T-helper 2 cell (primary cell): ENCODE results near the gene GEMIN7.
"Not testable (repeated sequence)": the region's sequence is repeated elsewhere in the genome, so short reads cannot be mapped to it uniquely, and the experiment has no call there.

ENCODE experiments used
- DNase-seq, 5 experiments: peaks; one replicate each; pipeline versions ENCODE4 v3.0.0 to v3.0.0-alpha.2; 2012 to 2022

Gene GEMIN7

DNA sequence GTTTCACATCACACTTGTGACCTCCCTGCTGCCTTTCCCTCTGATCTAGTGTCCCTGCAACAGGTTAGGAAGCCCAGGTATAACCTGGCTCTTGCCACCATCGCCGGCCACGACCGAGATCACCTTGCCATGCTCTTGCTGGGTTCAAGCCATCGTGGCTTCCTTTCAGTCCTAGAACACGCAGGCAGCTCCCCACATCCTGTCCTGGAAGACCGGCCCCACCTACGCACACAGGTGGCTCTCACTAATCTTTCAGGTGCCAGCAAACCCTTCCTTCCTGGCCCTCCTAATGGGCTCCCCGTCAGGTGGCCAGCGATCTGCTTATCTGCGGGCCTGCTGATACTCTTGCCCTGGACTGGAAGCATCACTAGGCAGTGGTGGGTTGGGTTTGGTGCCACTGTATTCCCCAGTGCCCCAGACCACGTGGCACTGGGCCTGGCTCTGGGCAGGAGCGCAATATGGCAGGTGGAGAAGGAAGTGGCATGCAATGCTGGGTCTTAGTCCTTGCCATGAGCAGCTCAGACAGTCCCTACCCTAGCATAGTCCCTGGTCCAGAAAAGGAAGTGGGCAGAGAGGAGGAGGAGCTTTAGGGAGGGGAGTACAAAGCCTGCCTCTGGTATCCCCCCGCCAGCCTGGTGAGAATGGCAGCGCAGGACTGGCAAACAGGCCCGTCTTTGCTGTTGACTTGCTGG is 25.7 kb downstream of the GEMIN7 start:
- DNase-seq = no peak

DNA sequence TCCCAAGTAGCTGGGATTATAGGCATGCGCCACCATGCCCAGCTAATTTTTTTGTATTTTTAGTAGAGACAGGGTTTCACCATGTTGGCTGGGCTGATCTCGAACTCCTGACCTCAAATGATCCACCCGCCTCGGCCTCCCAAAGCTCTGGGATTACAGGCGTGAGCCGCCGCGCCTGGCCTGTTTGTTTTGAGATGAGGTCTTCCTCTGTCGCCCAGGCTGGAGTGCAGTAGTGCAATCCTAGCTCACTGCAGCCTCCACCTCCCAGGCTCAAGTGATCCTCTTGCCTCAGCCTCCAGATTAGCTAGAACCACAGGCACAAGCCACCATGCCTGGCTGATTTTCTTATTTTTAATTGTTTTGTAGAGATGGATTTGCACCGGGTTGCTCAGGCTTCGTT is 27.3 kb downstream of the GEMIN7 start:
- DNase-seq = not testable (repeated sequence)

DNA sequence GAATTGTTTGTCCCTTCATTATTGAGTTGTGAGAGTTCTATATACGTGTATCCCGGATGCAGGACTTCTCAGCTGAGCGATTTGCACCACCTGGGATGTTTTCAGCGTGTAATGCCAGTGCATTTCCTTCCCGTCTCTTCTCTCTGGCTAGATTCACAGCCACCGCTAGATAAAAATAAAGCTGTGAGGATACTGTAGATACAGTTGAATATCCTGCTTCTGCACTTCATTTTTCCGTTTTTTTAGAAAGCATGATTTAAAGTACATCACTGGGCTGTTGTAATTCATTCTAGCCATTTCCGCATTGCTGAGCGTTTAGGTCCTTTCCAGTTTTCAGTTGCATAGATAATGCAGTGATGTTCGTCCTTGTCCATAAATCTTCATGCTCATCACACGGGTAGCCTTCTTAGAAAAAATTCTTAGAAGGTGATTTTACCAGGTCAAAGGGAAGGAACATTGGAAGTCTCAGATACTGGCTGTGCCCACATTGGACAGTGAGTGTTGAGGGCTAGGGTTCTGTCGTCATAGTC is 28.6 kb downstream of the GEMIN7 start:
- DNase-seq = no peak

DNA sequence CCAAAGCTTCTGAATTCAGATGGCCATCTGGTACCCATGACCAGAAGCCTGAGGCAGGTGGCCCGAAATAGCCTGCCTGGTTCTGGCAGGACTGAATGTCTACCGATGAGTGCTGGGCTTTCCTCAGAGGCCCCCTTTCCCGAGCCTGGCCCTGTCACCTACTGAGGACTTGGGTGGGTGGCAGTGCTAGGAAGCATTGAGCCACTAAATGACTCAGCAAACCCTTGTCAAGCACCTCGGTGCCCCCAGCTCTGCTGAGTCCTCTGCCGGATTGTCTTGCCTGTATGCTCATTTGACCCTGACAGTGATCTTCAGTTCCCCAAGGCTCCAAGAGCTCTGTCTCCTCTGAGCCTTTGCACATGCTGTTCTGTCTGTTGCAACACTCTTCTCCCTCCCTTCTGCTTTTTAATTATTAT is 31.8 kb downstream of the GEMIN7 start:
- DNase-seq = no peak

DNA sequence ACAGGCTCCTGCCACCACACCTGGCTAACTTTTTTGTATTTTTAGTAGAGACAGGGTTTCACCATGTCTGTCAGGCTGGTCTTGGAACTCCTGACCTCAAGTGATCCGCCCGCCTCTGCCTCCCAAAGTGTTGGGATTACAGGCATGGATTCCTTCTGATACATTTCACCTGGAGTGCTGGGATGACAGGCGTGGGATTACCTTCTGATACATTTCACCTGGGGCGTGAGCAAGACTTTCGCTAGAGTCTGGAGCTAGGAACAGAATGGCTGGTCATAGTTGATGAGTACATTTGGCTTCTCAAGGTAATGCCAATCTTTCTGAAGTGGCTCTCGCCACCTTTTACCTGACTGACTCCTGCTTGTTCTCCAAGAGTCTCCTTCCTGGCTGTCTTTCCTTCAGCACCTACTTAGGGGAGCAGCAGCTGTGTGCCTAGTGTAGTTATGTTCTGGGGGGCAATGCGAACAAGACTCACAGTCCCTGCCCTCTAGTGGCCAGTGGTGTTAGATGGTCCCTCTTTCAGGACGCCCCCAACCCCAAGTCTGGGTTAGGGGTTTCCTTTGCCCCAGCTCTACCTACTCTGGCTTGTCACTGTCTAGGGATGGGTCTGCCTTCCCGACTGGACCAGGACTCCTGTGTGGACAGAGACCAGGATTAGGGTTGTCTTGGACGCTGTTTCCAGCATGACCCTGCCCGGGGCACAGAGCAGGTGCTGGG is 33.2 kb downstream of the GEMIN7 start:
- no peak for DNase-seq

DNA sequence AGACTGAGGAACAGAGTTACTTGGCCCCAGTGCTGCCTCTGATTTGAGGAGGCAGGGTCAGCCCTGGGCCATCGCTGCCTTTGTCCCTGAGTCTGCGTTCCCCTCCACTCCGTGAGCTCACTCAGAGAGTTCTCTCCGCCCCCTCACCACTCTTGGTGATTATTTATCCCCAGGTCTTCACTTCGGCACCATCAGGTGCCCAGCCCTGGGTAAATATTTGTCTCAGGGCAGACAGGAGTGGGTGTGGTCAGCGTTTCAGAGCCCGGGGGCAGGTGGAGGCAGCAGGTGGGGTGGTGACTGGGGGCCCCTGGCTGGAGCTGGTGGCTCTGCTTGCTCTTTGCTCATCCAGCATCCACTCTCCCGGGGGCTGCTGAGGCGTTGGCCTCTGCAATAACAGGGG is 34.6 kb downstream of the GEMIN7 start:
- no peak for DNase-seq

DNA sequence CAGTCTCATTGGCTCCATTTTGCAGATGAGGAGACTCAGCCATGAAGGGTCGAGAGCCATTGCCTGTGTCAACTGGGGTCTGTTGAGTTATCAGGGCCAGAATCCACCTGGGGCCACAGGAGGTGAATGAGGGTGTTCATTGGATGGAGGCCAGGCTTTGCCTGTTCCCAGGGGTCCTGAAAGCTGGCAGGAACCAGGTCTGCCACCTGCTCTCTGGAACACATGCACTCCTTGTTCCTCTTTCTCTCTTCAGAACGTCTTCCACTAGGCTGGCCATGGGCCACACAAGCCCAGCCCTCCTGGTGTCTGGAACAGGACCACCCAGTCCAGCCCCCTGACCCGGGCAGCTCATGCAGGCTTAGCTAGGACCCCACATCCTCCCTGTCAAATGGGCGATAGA is 35.1 kb downstream of the GEMIN7 start:
- no peak for DNase-seq

DNA sequence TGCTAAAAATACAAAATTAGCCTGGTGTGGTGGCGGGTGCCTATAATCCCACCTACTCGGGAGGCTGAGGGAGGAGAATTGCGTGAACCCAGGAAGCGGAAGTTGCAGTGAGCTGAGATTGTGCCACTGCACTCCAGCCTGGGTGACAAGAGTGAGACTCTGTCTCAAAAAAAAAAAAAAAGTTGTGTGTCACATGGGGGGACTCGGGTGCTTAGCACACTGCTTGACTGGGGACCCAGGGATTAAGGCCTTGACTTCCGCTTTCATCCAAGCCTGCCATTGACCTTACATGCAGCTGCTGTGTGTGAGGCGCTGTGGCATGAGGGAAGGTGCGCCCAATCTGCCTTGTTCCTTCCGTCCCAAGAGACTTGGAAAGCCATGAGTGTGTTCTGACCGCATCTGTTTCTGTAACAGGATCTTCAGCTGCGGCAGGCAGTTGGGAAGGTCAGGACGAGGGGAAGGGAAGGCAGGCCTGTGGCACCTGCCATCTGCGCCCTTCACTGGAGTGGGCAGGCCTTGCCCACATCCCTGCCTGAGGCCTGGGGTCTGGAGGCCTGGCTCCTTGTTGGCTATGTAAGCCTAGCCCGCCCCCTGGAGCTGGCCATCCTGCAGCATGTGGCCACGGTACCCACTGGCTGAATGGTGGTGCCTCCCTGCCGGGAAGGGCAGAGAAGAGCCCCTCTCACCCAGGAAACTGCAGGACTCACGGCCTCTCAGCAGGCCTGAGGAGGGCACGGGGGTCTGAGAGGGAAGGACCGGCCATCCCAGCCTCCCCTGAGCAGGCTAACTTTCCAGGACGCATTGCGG is 37.0 kb downstream of the GEMIN7 start:
- no peak for DNase-seq

DNA sequence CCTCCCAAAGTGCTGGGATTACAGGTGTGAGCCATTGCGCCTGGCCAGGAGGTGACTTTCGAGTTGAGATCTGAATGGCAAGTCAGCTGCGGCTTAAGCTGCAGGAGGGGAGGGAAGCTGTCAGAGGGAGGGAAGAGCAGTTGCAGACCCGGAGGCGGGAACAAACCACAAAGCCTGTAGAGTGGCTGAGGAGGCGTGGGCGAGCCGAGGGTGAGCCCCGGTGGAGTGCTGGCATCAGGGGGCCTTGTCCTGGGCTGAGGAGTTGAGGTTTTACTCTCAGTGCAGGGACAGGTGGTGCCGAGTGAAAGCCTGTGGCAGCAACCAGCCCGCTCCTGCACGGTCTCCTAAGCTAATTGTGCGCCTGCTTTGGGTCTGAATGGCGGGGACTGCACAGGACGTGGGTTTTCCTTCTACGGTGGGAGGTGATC is 38.1 kb downstream of the GEMIN7 start:
- DNase-seq = peak in 3 of 5 experiments; percentile 10 to 66 (median 35)

DNA sequence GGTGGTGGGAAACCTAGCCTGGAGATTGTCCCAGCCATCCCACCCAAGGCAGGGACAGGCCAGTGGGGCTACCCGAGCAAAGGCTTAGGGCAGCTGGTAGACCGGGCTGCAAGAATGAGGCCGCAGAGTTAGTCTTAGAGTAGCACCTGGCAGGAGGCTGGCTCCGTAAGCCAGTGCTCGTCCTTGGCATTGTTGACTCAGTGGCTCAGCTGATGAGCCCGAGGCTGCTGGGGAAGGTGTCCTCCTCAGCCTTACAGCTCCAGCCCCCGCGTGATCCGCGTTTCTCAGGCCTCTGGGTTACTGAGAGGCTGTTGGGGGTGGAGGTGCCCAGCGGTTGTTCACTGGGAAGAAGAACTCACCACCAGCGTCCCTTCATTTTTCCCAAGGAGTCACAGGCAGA is 38.6 kb downstream of the GEMIN7 start:
- DNase-seq = no peak

DNA sequence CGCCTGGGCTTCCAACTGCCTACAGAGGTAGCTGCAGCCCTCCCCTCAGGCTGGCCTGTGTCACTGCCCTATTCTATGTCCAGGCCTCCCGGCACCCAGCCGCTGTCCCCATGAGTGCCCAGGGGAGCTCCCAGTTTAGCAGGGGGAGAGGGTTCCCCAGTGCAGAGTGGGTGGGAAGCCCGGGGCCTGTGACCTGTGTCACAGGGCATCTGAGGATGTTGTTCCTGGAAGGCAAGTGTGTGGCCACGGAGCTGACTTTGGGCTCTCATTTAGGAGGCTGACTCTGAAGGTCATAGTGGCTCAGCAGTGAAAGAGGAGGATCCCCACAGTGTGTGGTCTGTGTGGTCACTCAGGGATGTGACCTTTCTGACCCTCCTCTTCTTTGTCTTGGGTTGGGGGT is 39.0 kb downstream of the GEMIN7 start:
- no peak for DNase-seq

DNA sequence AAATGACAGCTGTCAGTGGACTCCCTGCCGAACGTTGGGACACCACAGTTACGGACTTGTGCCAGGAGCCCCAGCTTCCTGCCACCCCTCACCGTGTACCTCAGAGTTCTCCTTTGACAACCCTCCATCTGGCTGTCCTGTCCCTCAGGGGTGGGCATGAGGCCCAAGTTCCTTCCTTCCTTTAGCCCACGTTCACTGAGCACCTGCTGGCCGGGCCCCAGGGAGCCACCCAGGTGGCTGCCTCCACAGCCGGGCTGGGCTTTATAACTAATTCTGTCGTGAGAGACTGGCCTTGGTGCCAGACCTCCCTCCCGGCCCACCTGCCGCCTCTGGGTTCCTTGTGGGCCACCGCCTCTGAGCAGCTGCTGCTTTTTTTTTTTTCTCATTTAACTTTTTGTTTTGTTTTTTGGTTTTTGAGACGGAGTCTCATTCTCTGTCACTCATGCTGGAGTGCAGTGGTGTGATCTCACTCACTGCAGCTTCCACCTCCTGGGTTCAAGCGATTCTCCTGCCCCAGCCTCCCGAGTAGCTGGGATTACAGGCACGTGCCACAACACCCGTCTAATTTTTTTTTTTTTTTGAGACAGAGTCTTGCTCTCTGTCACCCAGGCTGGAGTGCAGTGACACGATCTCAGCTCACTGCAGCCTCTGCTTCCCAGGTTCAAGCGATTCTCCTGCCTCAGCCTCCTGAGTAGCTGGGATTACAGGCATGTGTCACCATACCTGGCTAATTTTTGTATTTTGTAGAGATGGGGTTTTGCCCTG is 39.7 kb downstream of the GEMIN7 start:
- not testable (repeated sequence) for DNase-seq

DNA sequence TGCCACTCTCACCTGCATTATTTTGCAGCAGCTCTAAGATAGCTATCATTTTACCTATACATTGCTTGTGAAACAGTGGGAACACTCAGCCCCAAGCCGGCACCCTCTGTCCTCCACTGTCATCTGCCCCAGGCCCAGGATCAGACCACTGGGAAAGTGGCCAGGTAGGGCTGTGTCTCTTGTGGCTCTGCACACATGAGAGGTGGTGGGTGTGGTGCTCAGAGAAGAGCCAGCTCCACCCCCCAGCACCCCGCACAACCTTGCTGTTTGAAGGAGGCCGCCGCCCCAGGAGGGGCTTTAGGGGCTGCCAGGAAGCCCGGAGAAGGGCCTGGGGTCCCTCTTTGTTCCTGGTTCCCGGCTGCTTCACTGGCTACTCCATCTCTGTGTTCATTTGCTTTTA is 40.5 kb downstream of the GEMIN7 start:
- no peak for DNase-seq

DNA sequence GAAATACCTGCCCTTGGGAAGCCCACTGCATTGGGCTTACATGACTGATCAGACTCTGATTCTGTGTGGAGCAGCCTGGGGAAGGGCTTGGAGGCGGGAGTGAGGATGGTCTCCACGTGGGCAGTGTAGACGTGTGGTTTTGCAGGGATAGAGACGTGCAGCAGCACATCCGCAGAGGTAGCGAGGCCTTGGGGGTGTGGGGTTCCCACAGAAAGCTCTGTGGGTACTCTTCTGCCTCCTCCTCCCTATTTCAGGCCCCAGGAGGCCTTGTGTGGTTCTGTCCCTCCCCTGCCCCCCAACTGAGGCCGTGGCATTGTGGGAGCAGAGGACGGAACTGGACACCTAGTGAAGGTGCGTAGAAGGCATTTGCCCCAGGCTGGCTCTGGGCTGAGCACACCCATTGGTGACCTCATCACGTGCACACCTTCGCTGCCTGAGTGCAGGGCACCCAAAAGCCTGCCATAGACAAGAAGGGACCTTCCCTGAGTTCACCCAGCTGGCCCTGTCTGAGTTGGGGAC is 42.8 kb downstream of the GEMIN7 start:
- no peak for DNase-seq

DNA sequence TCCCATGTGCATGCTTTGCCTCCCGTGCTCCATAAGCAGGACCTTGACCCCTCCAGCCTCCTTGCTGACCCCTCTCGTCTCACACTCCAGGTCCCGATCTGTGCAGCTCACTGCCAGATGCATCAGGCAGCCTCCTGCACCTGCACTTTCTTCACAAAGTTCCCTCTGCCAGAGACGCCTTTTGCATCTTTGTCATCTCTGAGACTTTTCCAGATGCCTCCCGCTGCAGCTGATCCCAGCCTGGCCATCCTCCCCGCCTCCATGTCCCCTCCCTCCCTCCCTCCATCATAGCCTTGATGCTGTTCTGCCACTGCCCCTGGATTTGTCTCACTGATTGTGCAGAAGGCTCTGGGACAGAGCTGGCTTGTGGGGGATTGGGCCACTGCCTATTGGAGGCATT is 43.8 kb downstream of the GEMIN7 start:
- no peak for DNase-seq

DNA sequence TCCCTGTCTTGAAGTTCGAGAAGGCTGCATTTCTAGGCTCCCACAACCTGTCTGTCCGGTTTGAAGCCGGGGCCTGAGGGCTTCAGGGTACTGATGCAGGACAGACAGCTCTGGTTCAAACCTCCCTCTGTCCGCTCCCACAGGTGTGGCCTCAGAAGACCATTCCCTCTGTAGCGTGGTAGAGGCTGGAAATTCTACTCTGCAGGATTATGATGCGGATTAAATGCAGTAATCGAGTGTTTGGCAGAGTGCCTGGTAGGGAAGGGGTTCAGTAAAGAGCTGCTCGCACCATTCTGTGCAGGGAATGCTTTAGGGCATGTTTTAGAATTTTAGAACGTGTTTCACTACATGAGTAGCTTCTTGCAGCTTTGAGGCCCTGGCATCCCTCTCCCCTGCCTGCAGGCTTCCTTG is 44.4 kb downstream of the GEMIN7 start:
- no peak for DNase-seq

DNA sequence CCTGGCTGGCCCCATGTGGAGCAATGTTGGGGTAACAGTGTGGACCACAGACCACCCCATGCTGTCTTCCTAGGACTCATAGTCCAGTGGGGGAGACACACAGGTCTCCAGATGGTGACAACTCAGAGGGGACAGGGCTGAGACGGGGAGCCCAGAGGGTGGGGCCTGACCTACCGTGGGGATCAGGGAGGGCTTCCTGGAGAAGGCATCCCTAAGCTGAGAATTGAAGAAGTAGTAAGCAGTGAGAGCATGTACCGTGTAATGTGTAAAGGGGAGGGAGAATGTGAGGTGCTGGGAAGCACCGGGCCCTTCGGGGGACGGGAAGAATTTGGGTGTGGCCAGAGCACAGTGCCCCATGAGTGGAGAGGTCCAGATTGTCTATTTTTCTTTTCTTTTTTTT is 45.0 kb downstream of the GEMIN7 start:
- DNase-seq = no peak

DNA sequence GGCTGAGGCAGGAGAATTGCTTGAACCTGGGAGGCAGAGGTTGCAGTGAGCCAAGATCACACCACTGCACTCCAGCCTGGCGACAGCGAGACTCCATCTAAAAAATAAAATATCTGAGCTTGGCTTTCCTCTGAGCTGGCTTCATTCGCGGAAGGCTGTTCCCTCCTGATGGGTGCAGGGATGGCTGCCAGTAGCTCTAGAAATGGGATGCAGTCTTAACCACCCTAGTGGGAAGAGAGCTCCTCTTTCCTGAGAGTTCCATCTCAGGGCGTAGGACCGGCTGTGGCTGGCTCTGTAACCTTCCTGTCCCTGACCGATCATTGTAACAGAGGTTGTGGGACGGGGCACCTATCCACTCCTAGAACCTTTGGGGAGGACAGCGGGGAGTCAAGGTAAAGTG is 46.3 kb downstream of the GEMIN7 start:
- no peak for DNase-seq

DNA sequence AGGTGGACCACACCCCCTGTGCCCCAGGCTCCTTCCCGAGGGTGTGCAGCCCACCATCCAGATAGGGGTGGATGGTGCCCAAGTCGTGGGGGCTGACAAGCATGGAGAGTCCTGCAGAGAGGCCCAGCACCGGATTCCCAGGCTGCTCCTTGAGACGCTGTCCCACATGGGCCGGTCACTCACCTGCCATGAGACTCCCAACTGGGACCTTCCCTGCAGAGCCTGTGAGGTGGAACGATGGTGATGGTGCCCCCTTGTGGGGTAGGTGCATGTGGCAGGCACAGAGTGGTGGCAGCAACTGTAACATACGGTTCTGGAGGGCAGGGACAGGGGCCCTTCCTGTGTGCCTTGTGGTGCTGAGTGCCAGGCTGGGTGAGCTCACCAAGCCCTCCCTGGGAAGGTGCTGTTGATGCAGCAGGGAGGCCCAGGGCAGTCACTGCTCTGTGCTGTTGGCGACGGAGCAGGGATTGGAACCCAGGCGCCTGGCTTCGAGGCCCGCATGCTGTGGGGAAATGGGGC is 47.0 kb downstream of the GEMIN7 start:
- DNase-seq = peak in 4 of 5 experiments; percentile 29 to 72 (median 46)

DNA sequence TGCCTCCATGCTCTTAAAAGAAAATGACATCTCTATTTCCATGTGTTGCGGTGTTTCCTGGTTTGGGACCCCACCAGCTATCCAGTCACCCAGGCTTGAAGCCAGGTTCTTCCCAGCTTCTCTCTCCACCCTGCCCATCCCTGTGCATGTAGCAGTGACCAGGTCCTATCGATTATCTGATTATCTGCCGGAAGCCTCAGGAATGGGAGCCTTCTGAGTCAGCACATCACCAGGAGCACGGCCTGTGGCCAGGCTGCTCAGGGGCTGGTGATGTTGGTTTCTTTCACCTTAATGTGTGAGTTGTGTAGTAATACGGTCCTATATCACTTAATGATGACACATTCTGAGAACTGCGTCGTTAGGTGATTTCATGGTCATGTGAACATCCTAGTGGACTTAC is 47.6 kb downstream of the GEMIN7 start:
- DNase-seq = no peak

DNA sequence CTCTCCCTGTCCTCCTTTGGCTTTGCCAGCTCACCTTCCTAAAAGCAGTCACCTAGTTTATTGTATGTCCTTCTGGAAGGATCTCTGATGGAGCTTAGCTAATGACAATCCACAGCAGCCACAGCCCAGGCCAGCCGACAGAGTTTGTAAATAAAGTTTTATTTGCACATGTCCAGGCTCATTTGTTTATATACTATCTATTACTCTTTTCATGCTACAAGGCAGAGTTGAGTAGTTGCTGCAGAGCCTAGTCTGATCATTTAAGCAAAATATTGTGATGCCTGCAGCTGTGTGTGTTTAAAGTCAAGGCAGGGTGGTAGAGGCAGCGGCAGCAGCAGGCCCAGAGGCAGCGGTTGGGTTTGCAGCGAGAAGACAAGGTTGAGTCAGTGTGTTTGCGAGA is 49.1 kb downstream of the GEMIN7 start:
- DNase-seq = no peak

DNA sequence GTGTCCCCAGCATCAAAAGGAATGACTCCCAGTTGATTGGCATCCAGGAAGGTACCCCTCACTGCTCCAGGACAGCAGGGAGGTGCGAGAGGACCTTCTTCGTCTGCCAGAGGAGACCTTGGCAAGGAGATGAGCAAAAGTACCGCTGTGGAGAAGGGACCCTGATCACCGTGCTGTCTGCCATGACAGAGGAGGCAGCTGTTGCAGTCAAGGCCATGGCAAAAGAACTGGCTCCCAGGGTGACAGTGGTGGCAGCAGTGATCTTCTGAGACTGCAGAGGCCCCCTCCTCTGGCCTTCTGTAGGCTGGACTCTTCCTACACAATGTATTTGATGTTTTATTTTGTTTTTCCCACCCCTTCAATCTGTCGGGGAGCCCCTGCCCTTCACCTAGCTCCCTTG is 49.7 kb downstream of the GEMIN7 start:
- DNase-seq = no peak
